AG04450 (cell line): ENCODE results near the gene BAHD1. TPM values are rescaled to one million over a fixed set of nuclear protein-coding genes. Genes with fewer than 3 reads are reported as not detected.

Source experiments
- CTCF ChIA-PET: fragments of 300-600, 350-600 bp; formaldehyde crosslinking; extraction: SDS; loops from one replicate; lab custom pipeline; 2022; ENCODE audit warnings: antibody characterized with exemption, inconsistent platforms; lab: Charles Lee
- POLR2A ChIA-PET: fragments of 350-600 bp; formaldehyde crosslinking; extraction: SDS; loops from one replicate; lab custom pipeline; 2021; ENCODE audit warnings: antibody characterized with exemption, inconsistent platforms; lab: Yijun Ruan, JAX
- DNase-seq: peaks from one replicate; pipeline ENCODE4 v3.0.0-alpha.2; 2011; ENCODE audit warnings: low read depth, low spot score
- H3K27ac ChIP-seq: one replicate; pipeline ENCODE4 v1.5.1; 2012; ENCODE audit warnings: low read depth, low read length, control low read depth
- H3K27me3 ChIP-seq: one replicate; pipeline ENCODE4 v1.6.0; 2012; ENCODE audit warnings: low read length; ENCODE audit not compliant: control insufficient read depth, insufficient read depth
- H3K4me3 ChIP-seq: 2 replicates; pipeline ENCODE4 v1.5.1; 2011; ENCODE audit warnings: mild to moderate bottlenecking, low read depth, low read length, control low read depth
- H3K9me3 ChIP-seq: 2 replicates; pipeline ENCODE4 v1.5.1; 2012; ENCODE audit warnings: low read length; ENCODE audit not compliant: control insufficient read depth, insufficient read depth
- polyA plus RNA-seq: library from polyadenylated mRNA; depleted of rRNA; stranded (reverse); fragments of >200 nt; gene quantifications from 2 replicates; pipeline ENCODE4 v1.2.3, GENCODE V29; 2011
- TF ChIP-seq, protein P1 (sequence below): IDR thresholded peaks from 2 replicates; pipeline ENCODE4 v1.5.1; 2011; ENCODE audit warnings: low read depth, low read length, control low read depth, inconsistent platforms

Gene BAHD1
- polyA plus RNA-seq, 1 experiment, result 2.8 TPM

DNA sequence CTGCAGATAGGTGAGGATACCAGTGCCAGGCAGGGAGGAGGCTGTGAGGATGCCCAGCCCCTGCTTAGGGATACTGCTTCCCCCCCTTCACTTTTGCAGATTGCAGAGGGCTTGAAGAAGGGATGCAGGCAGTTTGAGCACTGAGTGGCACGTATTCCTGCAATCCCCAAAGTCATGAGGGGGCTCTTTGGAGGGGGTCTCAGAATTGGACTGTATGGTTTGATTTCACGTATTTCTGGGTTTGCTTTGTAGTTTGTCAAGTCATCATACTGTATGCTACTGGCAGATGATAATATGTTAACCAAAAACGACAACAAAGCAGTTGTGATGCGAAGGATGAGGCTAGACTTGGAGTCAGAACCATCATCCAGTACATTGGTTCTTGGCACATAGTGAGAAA lies 58.1 kb downstream of the BAHD1 start:
- Histone ChIP-seq H3K9me3 (no peaks in the 10 kb centered on the region), H3K27ac (no peak overlapping the region), H3K4me3 (no peak overlapping the region), H3K27me3 (peaks cover 34% of the 10 kb centered on the region)
- no peak for DNase-seq
- ChIA-PET POLR2A (no interaction called here), CTCF (interaction anchor here (1.1 to 1.3 kb wide), 2 partner anchors 8 to 358 kb away, joined by 3 to 4 read pairs; no protein-coding TSS in a partner anchor)
- TF ChIP-seq, protein P1, sequence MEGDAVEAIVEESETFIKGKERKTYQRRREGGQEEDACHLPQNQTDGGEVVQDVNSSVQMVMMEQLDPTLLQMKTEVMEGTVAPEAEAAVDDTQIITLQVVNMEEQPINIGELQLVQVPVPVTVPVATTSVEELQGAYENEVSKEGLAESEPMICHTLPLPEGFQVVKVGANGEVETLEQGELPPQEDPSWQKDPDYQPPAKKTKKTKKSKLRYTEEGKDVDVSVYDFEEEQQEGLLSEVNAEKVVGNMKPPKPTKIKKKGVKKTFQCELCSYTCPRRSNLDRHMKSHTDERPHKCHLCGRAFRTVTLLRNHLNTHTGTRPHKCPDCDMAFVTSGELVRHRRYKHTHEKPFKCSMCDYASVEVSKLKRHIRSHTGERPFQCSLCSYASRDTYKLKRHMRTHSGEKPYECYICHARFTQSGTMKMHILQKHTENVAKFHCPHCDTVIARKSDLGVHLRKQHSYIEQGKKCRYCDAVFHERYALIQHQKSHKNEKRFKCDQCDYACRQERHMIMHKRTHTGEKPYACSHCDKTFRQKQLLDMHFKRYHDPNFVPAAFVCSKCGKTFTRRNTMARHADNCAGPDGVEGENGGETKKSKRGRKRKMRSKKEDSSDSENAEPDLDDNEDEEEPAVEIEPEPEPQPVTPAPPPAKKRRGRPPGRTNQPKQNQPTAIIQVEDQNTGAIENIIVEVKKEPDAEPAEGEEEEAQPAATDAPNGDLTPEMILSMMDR, result no peak

DNA sequence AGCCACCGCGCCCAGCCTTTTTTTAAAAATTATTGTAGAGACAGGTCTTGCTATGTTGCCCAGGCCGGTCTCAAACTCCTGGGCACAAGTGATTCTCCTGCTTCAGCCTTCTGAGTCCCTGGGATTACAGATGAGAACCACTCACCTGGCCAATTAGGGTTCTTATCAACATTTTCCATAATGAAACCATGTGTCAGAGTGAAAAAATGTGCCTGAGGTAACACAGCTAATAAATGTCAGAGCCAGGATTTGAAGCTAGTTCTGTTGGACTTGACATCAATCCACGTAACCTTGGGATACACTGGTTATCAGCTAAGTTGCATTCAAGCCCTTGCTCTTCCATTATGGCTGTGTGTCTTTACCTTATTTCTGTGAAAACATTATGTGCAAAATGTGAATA lies 59.2 kb downstream of the BAHD1 start:
- ChIA-PET POLR2A (no interaction called here), CTCF (interaction anchor here (0.5 kb wide), 1 partner anchor 30 kb away, joined by 4 read pairs; no protein-coding TSS in a partner anchor)
- TF ChIP-seq, protein P1, result no peak
- Histone ChIP-seq H3K27ac (no peak overlapping the region), H3K4me3 (no peak overlapping the region), H3K9me3 (no peaks in the 10 kb centered on the region), H3K27me3 (peaks cover 26% of the 10 kb centered on the region)
- no peak for DNase-seq

DNA sequence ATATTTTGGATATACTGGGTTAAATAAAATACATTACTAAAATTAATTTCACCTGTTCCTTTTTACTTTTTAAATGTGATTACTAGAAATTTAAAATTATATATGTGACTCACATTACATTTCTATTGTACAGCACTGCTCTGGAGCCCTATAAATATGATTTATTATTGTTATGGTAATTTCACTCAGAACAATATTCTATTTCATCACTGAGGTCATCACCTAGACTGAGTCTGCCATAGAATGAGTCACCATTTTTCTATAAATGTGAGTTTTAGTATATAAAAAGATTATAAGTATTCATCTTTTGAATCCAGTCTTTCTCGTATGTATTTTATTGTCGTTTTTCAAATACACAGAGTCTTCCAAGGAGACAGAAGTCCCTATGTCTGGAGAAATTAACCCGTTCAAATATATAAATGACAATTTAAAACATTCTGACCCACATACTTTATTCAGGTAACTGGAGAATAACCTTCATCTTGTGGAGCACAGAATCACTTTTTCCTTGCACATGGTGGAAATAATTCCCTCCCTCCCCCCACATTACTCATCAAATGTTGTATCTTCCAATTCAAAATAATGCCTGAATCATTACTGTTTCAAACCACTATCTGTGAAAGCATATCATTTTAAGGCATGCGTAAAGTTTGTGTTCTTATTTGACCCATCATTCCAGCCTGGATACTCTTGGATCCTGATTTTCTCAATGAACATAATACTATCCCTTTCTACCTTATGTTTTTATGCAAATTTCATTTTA lies 60.0 kb downstream of the BAHD1 start:
- Histone ChIP-seq H3K4me3 (no peak overlapping the region), H3K27me3 (peaks cover 23% of the 10 kb centered on the region), H3K27ac (no peak overlapping the region), H3K9me3 (no peaks in the 10 kb centered on the region)
- CTCF ChIA-PET, result interaction anchor here (0.7 kb wide), 1 partner anchor 197 kb away, joined by 3 read pairs; no protein-coding TSS in a partner anchor
- no peak for DNase-seq
- POLR2A ChIA-PET, result no interaction called here
- TF ChIP-seq, protein P1, result no peak

DNA sequence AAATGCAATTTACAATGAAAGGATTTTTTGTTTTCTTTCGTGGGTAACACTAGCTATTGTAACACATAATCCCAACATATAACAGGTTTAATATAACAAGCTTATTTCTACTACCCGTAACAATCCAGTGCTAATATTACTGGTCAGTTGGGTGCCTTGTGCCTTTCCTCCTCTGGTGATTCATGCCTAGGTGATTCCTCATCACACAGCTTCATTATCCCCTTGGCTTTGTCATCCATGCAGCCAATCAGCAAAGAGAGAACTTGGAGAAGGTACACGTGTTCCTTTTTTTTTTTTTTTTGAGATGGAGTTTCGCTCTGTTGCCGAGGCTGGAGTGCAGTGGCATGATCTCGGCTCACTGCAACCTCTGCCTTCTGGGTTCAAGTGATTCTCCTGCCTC lies 60.7 kb downstream of the BAHD1 start:
- DNase-seq, result no peak
- no peak overlapping the region for H3K27ac ChIP-seq
- TF ChIP-seq, protein P1, result no peak
- H3K4me3 ChIP-seq, result no peak overlapping the region
- no peaks in the 10 kb centered on the region for H3K9me3 ChIP-seq
- CTCF ChIA-PET, result interaction anchor here (0.7 kb wide), 1 partner anchor 198 kb away, joined by 3 read pairs; no protein-coding TSS in a partner anchor
- POLR2A ChIA-PET, result no interaction called here
- peaks cover 16% of the 10 kb centered on the region for H3K27me3 ChIP-seq

DNA sequence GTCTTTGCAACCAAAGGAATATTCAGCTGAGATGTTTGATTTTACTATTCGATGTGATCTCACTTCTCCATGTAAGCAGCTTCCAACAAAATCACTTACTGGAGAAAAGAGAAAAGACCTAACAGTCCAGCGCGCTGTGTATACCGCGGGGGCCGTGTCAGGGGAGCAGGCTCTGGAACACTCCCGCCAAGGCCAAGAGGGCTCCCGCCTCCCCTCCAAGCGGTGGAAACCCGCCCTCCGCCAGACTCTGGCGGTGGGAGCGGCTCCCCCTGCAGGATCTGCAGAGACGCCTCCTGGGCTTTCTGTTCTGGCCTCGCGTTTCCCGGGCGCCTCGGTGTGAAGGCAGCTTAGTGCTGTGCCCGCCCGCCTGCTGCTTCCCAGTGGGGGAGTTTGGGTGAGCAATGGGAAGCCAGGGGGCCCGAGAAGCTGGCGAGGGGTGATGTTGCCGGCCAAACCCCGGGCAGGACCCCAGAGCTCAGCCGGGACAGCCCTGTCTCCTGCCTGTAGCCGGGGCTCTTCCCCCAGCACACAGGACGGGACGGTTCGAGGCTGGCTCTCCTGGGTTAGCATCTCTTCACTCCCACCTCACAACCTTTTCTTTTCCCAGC lies 66.3 kb downstream of the BAHD1 start:
- Histone ChIP-seq H3K27ac (no peak overlapping the region), H3K9me3 (no peaks in the 10 kb centered on the region), H3K4me3 (peak overlapping the region; percentile 35), H3K27me3 (peaks cover 18% of the 10 kb centered on the region)
- POLR2A ChIA-PET, result no interaction called here
- TF ChIP-seq, protein P1, result peak; percentile 82
- no peak for DNase-seq
- CTCF ChIA-PET, result interaction anchor here (0.5 to 1.3 kb wide), 13 partner anchors 9 to 387 kb away, joined by 3 to 5 read pairs (median 3); no protein-coding TSS in a partner anchor
